ENCODE data around the gene INPP5E. TPM values are rescaled to one million over a fixed set of nuclear protein-coding genes. Genes with fewer than 3 reads are reported as not detected.

INPP5E gene, protein sequence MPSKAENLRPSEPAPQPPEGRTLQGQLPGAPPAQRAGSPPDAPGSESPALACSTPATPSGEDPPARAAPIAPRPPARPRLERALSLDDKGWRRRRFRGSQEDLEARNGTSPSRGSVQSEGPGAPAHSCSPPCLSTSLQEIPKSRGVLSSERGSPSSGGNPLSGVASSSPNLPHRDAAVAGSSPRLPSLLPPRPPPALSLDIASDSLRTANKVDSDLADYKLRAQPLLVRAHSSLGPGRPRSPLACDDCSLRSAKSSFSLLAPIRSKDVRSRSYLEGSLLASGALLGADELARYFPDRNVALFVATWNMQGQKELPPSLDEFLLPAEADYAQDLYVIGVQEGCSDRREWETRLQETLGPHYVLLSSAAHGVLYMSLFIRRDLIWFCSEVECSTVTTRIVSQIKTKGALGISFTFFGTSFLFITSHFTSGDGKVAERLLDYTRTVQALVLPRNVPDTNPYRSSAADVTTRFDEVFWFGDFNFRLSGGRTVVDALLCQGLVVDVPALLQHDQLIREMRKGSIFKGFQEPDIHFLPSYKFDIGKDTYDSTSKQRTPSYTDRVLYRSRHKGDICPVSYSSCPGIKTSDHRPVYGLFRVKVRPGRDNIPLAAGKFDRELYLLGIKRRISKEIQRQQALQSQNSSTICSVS
- 4.8 TPM for total RNA-seq

DNA sequence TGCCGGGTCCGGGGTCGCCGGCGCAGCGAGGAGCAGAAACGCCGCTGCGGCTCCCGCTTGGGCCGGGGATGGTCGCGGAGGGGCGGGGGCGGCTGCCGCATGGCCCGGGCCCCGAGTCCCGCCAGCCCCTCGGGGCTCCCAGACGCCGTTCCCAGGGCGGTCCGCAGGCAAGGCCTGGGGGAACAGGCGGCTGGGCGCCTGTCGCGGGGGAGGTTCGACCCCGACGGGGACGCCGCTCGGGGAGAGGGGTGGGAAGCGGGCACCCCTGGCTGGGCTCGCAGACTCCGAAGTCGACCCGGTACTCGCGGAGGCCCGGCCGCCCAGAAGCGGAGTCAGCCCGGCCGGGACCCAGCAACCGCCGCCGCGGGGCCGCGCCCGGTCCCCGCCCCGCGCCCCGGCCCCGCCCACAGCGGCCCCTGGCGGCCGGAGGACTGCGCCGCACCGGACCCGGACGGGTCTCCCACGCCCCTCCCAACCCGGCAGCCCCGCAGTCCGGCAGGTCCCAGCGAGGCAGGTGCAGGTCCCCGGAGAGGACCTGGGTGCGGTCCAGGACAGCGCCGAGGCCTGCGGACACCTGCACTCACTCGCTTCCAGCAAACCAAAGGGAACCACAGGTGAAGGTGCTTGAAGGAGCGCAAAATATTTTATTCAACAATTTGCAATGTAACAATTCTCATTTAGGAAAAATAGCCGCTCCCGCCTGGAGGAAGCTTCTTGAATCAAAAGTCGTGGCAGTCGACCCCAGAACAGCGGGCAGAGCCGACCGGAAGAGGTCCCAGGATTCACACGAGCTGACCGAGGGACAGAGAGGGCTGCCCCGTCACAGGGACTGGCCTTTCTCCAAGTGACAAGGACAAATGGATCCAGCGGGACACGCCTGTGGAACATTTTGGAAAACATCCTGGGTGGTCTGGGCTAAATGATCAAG, at the start of gene INPP5E:
TSS of gene INPP5E (minus strand) at position 365 of the 928 bp plus-strand sequence. CDS start 426 bp downstream, outside the sequence.
- DNase-seq, result peak; percentile 51

- no peak for DNase-seq
Measured at GRCh38 chr9:136488247-136489214, 48.9 kb upstream of the INPP5E start.

GRCh38 chr9:136487672-136488071, 48.0 kb upstream of the INPP5E start:
- DNase-seq, result no peak

GRCh38 chr9:136486823-136487620, 47.4 kb upstream of the INPP5E start:
- no peak for DNase-seq

DNA sequence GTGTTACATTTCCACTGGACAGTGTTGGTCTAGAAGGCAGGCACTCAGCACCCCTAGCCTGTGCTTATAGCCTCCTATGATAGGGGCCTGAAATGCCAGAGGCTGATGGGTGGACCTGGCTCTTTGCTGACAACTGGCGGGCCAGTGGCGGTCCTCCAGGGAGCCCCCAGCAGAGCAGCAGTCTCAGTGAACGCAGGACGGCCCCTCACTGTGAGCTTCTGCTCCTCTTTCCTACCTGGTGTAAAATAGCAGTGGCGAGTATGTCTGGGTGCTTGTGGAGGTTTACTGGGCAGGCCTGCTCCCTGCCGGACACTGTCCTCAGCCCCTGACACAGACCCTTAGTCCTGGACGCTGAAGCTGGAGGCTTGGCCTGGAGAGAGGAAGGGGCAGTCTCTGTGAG, 46.5 kb upstream of the INPP5E start:
- DNase-seq, result no peak

- peak; percentile 76 for DNase-seq
Measured at GRCh38 chr9:136485049-136486045, 45.7 kb upstream of the INPP5E start.

- DNase-seq, result no peak
Measured at GRCh38 chr9:136484153-136485048, 44.8 kb upstream of the INPP5E start.

GRCh38 chr9:136483589-136484152, 44.0 kb upstream of the INPP5E start:
- peak; percentile 95 for DNase-seq

DNA sequence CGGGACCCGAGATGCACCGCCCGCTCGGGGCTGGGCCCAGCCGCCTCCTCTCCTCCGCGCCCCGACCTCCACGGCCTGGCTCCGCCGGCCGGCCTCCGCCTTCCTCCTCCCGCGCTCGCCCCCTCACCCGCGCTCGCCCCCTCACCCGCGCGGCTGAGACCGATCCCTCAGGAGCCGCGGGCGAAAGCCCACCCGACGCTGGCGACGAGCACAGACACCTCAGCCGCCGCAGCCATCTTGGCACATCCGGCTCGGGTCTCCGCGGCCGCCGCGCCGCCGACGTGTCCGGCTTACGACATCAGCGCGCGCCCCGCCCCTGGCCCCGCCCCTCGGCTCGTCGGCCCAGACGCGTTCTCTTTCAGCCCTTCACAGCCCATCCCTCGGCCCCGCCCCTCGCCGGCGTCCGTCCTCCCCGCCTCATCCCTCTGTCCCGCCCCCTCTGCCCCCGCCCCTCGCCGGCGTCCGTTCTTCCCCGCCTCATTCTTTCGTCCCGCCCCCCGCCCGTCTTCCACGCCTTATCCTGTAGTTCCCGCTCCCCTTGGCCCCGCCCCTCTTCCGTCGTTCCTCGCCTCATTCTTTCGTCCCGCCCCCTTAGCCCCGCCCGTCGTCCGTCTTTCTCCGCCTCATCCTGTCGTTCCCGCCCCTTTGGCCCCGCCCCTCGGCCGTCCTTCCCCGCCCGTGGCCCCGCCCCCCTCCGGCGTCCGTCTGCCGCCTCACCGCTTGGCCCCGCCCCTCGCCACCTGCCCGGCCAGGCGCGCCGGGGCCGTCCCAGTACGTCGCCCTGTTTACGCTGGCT, 43.3 kb upstream of the INPP5E start, which contains the start of gene SEC16A:
TSS of gene SEC16A (minus strand) at position 248 of the 796 bp plus-strand sequence. CDS start 5,425 bp downstream, outside the sequence.
- DNase-seq, result peak; percentile 98

GRCh38 chr9:136482046-136482792, 42.6 kb upstream of the INPP5E start:
- DNase-seq, result peak; percentile 41

DNA sequence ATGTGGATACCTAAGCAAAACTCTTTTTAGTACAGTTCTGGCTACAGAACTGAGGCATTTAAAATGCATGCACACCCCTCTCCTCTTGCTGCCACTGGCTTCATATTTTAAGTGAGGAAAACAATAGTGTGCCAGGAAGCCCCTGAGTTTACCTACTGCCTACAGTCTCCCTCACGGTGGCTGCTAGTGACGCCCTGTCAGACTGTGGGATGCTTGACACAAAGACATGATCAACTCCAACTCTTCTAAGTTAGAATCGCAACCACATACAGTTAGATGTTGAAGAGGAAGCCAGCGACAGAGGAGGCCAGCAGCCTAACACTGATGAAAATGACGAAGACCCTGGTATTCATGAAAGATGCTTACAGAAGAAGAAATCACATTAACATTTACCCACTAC, 41.9 kb upstream of the INPP5E start:
- no peak for DNase-seq

GRCh38 chr9:136476369-136477150, 36.9 kb upstream of the INPP5E start:
- no peak for DNase-seq

DNA sequence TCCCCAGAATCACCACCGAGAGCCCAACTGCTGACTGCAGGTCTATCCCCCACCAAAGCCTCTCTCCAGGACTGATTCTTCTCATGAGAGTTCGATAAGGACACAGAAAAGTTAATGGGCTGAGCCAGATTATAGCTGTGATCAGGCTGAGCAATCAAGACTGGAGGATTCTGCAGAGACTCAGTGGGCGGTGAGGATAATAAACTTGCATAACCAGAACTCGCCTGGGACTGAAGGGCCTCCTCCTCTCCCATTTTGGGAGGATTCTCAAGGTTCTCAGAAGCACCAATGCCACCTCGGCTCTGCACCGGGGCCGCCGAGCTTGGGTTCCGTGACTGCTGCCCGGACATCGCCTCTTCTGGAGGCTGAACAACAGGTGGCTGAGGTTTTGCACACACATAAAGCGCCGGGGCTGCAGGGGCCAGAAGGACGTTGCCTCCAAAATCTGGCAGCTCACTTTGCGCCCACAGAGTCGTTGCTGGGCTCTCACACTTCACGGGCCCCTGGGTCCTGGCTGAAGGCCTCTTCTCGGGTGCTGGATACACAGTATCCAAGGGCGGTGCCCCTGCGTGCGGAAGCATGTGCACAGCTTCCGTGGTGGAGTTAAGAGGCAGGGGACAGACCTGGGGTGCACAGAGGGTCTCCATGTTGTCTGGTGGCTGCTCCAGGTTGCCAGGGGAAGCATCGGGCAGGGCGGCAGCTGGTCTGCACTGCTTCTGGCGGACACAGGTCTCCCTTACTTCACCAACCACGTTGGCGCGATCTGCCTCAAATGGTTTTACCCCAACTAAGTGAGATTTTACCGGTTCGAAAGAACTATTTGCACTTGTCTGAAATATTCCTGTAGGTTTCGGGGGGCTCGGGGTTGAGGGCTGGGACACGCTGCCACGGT, 35.6 kb upstream of the INPP5E start:
- DNase-seq, result no peak
